PC-9 (cell line): ENCODE measurements around the gene SLC44A5. TPM values are rescaled to one million over a fixed set of nuclear protein-coding genes. Genes with fewer than 3 reads are reported as not detected.
"Not testable (repeated sequence)": the region's sequence is repeated elsewhere in the genome, so short reads cannot be mapped to it uniquely, and the experiment has no call there.

Source experiments
- BruUV-seq: library from RNA; stranded (reverse); fragments of 400-500 nt; replicated peaks from 2 replicates; lab custom pipeline; 2021; lab: Mats Ljungman, UMichigan
- CTCF ChIA-PET: fragments of 300-600 bp; sonication (Branson Sonifier 250); formaldehyde crosslinking; loops from one replicate; lab custom pipeline; 2022; ENCODE audit warnings: antibody characterized with exemption; lab: Charles Lee
- POLR2A ChIA-PET: fragments of 300-600 bp; sonication (Branson Sonifier 250); formaldehyde crosslinking; loops from one replicate; lab custom pipeline; 2022; ENCODE audit warnings: antibody characterized with exemption; ENCODE audit not compliant: unreplicated experiment; lab: Charles Lee
- DNase-seq, 2 experiments: peaks; one replicate each; pipeline versions ENCODE4 v3.0.0 to v3.0.0-alpha.2; 2015 to 2022; ENCODE audit warnings: mixed read lengths in 1 of 2
- H2AFZ ChIP-seq: fragments of 200-600 bp; sonication (generic); 2 replicates; pipeline ENCODE4 v1.8.1; 2017; ENCODE audit warnings: antibody characterized with exemption
- H3F3A ChIP-seq: fragments of 200-600 bp; sonication (generic); 2 replicates; pipeline ENCODE4 v1.8.1; 2017; ENCODE audit warnings: antibody characterized with exemption, mild to moderate bottlenecking, low read depth; ENCODE audit not compliant: insufficient read depth
- H3K27ac ChIP-seq: fragments of 200-600 bp; sonication (generic); 2 replicates; pipeline ENCODE4 v1.6.1; 2016; ENCODE audit warnings: mixed run types
- H3K27me3 ChIP-seq: fragments of 200-600 bp; sonication (generic); 2 replicates; pipeline ENCODE4 v1.6.1; 2016; ENCODE audit warnings: low read depth, mixed run types; ENCODE audit not compliant: insufficient read depth
- H3K36me3 ChIP-seq: fragments of 200-600 bp; sonication (generic); 2 replicates; pipeline ENCODE4 v1.6.1; 2016; ENCODE audit warnings: low read depth, mixed run types
- H3K4me1 ChIP-seq: fragments of 200-600 bp; sonication (generic); replicated peaks from 2 replicates; pipeline ENCODE4 v1.6.1; 2016; ENCODE audit warnings: mixed run types; ENCODE audit not compliant: insufficient read depth
- H3K4me2 ChIP-seq: fragments of 200-600 bp; sonication (generic); 2 replicates; pipeline ENCODE4 v1.6.1; 2017; ENCODE audit warnings: mixed run types
- H3K4me3 ChIP-seq: fragments of 200-600 bp; sonication (generic); 2 replicates; pipeline ENCODE4 v1.6.1; 2016; ENCODE audit warnings: mixed run types
- H3K79me2 ChIP-seq: fragments of 200-600 bp; sonication (generic); 2 replicates; pipeline ENCODE4 v1.6.1; 2017; ENCODE audit warnings: low read depth, mixed run types
- H3K9me2 ChIP-seq: fragments of 200-600 bp; sonication (generic); 2 replicates; pipeline ENCODE4 v1.8.1; 2017; ENCODE audit warnings: mild to moderate bottlenecking; ENCODE audit not compliant: insufficient read depth
- H3K9me3 ChIP-seq: fragments of 200-600 bp; sonication (generic); 2 replicates; pipeline ENCODE4 v1.8.1; 2016; ENCODE audit warnings: low read depth; ENCODE audit not compliant: insufficient read depth
- H4K20me1 ChIP-seq: fragments of 200-600 bp; sonication (generic); 2 replicates; pipeline ENCODE4 v1.8.1; 2017; ENCODE audit not compliant: insufficient read depth
- CTCF ChIP-seq: fragments of 200-600 bp; sonication (generic); conservative IDR thresholded peaks from 2 replicates; pipeline ENCODE4 v1.6.1; 2017; ENCODE audit warnings: mixed run types, antibody characterized with exemption, mild to moderate bottlenecking, moderate library complexity
- EZH2 ChIP-seq: fragments of 200-600 bp; sonication (generic); IDR thresholded peaks from 2 replicates; pipeline ENCODE4 v1.8.0; 2017; ENCODE audit warnings: antibody characterized with exemption, low read depth
- intact Hi-C: fragments of 100-400 bp; cut with micrococcal nuclease; formaldehyde crosslinking; loops from one replicate; pipeline ENCODE4 v1.10.0; 2022; ENCODE audit not compliant: unreplicated experiment
- total RNA-seq: library from RNA; stranded (reverse); gene quantifications from 2 replicates; pipeline ENCODE4 v1.2.3, GENCODE V29; 2021

Gene SLC44A5
- total RNA-seq, 1 experiment from 2014 or later, result 0.09 TPM

GRCh38 chr1:75394386-75395139 lies 216.4 kb downstream of the SLC44A5 start:
- H3F3A ChIP-seq, result no peaks in the 10 kb centered on the region
- no peaks in the 10 kb centered on the region for H3K27me3 ChIP-seq
- H3K4me3 ChIP-seq, result no peak overlapping the region
- H3K4me1 ChIP-seq, result no peaks in the 10 kb centered on the region
- H4K20me1 ChIP-seq, result peaks cover 3% of the 10 kb centered on the region; the same call in 1 of the 2 replicates
- no peak overlapping the region for H2AFZ ChIP-seq
- no peak overlapping the region for H3K27ac ChIP-seq
- H3K4me2 ChIP-seq, result no peak overlapping the region
- intact Hi-C loops, result no loop called here
- no peaks in the 10 kb centered on the region for H3K79me2 ChIP-seq
- no peak for DNase-seq
- H3K9me3 ChIP-seq, result no peaks in the 10 kb centered on the region
- TF ChIP-seq EZH2, result no peak
- no peak for TF ChIP-seq CTCF
- BruUV-seq, result no TSS peak
- no peaks in the 10 kb centered on the region for H3K36me3 ChIP-seq
- no peaks in the 10 kb centered on the region for H3K9me2 ChIP-seq
- CTCF ChIA-PET, result interaction anchor here (0.6 kb wide), 1 partner anchor 56 kb away, joined by 3 read pairs; no protein-coding TSS in a partner anchor
- POLR2A ChIA-PET, result no interaction called here

GRCh38 chr1:75392278-75392677 lies 218.6 kb downstream of the SLC44A5 start:
- H4K20me1 ChIP-seq, result peaks cover 3% of the 10 kb centered on the region; the same call in 1 of the 2 replicates
- no peak for TF ChIP-seq CTCF
- no peak for TF ChIP-seq EZH2
- H2AFZ ChIP-seq, result no peak overlapping the region
- H3K36me3 ChIP-seq, result no peaks in the 10 kb centered on the region
- no peaks in the 10 kb centered on the region for H3K79me2 ChIP-seq
- ChIA-PET CTCF (no interaction called here), POLR2A (no interaction called here)
- H3K9me2 ChIP-seq, result no peaks in the 10 kb centered on the region
- no peaks in the 10 kb centered on the region for H3K9me3 ChIP-seq
- intact Hi-C loops, result no loop called here
- H3K4me1 ChIP-seq, result no peaks in the 10 kb centered on the region
- BruUV-seq, result no TSS peak
- H3K27ac ChIP-seq, result no peak overlapping the region
- DNase-seq, result no peak
- no peak overlapping the region for H3K4me2 ChIP-seq
- H3K27me3 ChIP-seq, result no peaks in the 10 kb centered on the region
- no peak overlapping the region for H3K4me3 ChIP-seq
- no peaks in the 10 kb centered on the region for H3F3A ChIP-seq

- CTCF ChIA-PET, intact Hi-C loops, H3K36me3 ChIP-seq, DNase-seq, H3F3A ChIP-seq, H3K27me3 ChIP-seq, BruUV-seq, POLR2A ChIA-PET, H3K9me2 ChIP-seq, H3K79me2 ChIP-seq, H4K20me1 ChIP-seq, H3K9me3 ChIP-seq, H3K4me1 ChIP-seq, H3K27ac ChIP-seq: not testable (repeated sequence)
- Histone ChIP-seq H3K4me3 (peak overlapping the region; percentile 33; the same call in 1 of the 2 replicates), H2AFZ (peak overlapping the region; percentile 64), H3K4me2 (peak overlapping the region; percentile 31; the same call in 1 of the 2 replicates)
Observed at GRCh38 chr1:75375476-75376447, 235.2 kb downstream of the SLC44A5 start.
